ENCODE data around the gene ARHGEF40. TPM values are rescaled to one million over a fixed set of nuclear protein-coding genes. Genes with fewer than 3 reads are reported as not detected.

ARHGEF40 gene
- total and polyA plus RNA-seq, 2 donors (not counting 1 experiment from before 2014, with no cell fraction given): 1.0 to 1.7 TPM

DNA sequence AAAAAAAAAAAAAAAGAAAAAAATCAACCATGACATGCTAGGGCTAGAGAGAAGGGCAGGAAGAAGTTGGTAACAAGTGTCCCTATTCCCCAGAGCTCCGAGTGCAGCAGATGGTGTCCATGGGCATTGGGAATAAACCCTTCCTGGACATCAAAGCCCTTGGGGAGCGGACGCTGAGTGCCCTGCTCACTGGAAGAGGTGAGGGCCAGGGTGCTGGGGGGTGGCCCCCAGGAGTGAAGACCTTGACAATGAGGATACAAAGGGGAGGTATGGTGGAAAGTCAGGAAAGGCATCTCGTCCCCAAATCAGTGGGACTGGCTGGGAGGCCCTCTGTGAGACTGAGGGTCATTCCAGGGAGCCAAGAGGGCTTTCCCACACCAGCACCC lies 16.8 kb downstream of the ARHGEF40 start:
- no peaks in the 10 kb centered on the region for H3K9me3 Mint-ChIP-seq (ENCODE audit: insufficient read depth)
- Histone ChIP-seq H3K79me2 (ENCODE audit: control insufficient read depth, insufficient read depth, low read length) (no peaks in the 10 kb centered on the region), H3K4me3 (ENCODE audit: control extremely low read depth in 1 of 5, extremely low read depth in 1 of 5, insufficient read depth in 1 of 5, low read depth in 2 of 5, low read length in 4 of 5) (no peak overlapping the region), H3K36me3 (replicated peaks in 1 of 2; ENCODE audit: control extremely low read depth in 1 of 2, control insufficient read depth in 1 of 2, extremely low read depth in 1 of 2, insufficient read depth in 2 of 2, low read length in 1 of 2) (no peaks in the 10 kb centered on the region), H3K4me2 (replicated peaks; ENCODE audit: low read depth, low read length, poor library complexity, severe bottlenecking) (peak overlapping the region; percentile 6), H3K27ac (ENCODE audit: low read length in 2 of 2) (peak overlapping the region in 1 of 2 donors; percentile 25), H3K27me3 (replicated peaks in 1 of 4; ENCODE audit: control extremely low read depth in 1 of 4, control insufficient read depth in 3 of 4, insufficient read depth in 4 of 4, low read length in 3 of 4) (no peaks in the 10 kb centered on the region), H4K20me1 (ENCODE audit: control insufficient read depth, insufficient read depth, low read length, poor library complexity, severe bottlenecking) (no peaks in the 10 kb centered on the region), H2AFZ (ENCODE audit: insufficient read depth, low read depth, low read length, poor library complexity, severe bottlenecking) (no peak overlapping the region), H3K9me3 (ENCODE audit: control extremely low read depth in 1 of 3, control insufficient read depth in 2 of 3, insufficient read depth in 1 of 3, low read length in 2 of 3) (peaks cover 0 to 7% (median 0%) of the 10 kb centered on the region in 3 donors), H3K9ac (ENCODE audit: low read length) (no peak overlapping the region), H3K4me1 (ENCODE audit: control insufficient read depth in 2 of 2, insufficient read depth in 2 of 2, low read length in 2 of 2) (peaks cover 11 to 14% of the 10 kb centered on the region in 2 donors)
- H3K4me3 Mint-ChIP-seq: no peak overlapping the region
- TF ChIP-seq, protein P1, sequence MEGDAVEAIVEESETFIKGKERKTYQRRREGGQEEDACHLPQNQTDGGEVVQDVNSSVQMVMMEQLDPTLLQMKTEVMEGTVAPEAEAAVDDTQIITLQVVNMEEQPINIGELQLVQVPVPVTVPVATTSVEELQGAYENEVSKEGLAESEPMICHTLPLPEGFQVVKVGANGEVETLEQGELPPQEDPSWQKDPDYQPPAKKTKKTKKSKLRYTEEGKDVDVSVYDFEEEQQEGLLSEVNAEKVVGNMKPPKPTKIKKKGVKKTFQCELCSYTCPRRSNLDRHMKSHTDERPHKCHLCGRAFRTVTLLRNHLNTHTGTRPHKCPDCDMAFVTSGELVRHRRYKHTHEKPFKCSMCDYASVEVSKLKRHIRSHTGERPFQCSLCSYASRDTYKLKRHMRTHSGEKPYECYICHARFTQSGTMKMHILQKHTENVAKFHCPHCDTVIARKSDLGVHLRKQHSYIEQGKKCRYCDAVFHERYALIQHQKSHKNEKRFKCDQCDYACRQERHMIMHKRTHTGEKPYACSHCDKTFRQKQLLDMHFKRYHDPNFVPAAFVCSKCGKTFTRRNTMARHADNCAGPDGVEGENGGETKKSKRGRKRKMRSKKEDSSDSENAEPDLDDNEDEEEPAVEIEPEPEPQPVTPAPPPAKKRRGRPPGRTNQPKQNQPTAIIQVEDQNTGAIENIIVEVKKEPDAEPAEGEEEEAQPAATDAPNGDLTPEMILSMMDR (IDR thresholded peaks at IDR 0.05): no peak
- TF ChIP-seq EZH2 (IDR thresholded peaks at IDR 0.05; ENCODE audit: borderline replicate concordance, insufficient read depth, low read depth, low read length, poor library complexity, severe bottlenecking): no peak
- 83% methylated on average over 2 of the region's 4 CpGs for WGBS (ENCODE audit: insufficient coverage)
- ChIA-PET POLR2A (interaction anchor here (0.7 kb wide), 1 partner anchor 11 kb away, joined by 3 read pairs; no protein-coding TSS in a partner anchor), CTCF (interaction anchor here (0.9 to 7.8 kb wide), 6 partner anchors 10 to 72 kb away, joined by 3 to 91 read pairs (median 38); partner anchors contain the start of genes ARHGEF40 and TMEM253)
- intact Hi-C loops (cut with micrococcal nuclease): no loop called here
- ATAC-seq (ENCODE audit: low read depth) (no peak), DNase-seq (no peak)
- no peak overlapping the region for H3K27ac Mint-ChIP-seq
- H3K4me1 Mint-ChIP-seq: peaks cover 15% of the 10 kb centered on the region
- H3K27me3 Mint-ChIP-seq: no peaks in the 10 kb centered on the region

DNA sequence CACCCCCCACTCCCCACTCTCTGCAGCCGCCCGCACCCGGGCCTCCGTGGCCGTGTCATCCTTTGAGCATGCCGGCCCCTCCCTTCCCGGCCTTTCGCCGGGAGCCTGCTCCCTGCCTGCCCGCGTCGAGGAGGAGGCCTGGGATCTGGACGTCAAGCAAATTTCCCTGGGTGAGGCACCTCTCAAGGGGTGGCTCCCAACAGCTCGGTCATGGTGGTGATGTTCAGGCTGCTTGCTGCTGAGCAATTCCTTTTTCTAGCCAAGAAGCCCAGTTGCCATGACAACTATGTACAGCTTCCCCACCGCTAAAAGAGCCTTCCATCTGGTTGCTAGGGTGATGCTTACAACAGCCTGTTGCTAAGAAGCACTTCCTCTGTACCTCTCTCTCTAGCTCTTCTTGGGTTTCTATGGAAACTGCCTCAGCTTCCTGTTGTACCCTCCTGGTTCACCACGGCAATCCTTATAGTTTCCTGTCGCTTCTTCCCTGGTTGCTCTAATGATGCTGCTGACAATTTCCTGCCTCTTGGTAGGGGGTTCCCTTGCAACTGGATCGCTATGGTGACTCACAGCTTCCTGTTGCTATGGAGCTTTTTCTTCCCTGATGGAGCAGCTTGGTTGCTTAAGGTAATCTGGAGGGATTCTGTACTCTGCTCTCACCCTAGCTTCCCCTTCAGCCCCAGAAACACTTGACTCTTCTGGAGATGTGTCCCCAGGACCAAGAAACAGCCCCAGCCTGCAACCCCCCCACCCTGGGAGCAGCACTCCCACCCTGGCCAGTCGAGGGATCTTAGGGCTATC lies 17.4 kb downstream of the ARHGEF40 start:
- peak; percentile 89 for DNase-seq
- peaks cover 17% of the 10 kb centered on the region for H3K4me1 Mint-ChIP-seq
- ATAC-seq (ENCODE audit: low read depth): peak; percentile 52
- WGBS (ENCODE audit: insufficient coverage): 69% methylated on average over 16 of the region's 19 CpGs
- Histone ChIP-seq H3K4me2 (replicated peaks; ENCODE audit: low read depth, low read length, poor library complexity, severe bottlenecking) (peak overlapping the region; percentile 6), H3K27me3 (replicated peaks in 1 of 4; ENCODE audit: control extremely low read depth in 1 of 4, control insufficient read depth in 3 of 4, insufficient read depth in 4 of 4, low read length in 3 of 4) (no peaks in the 10 kb centered on the region), H3K36me3 (replicated peaks in 1 of 2; ENCODE audit: control extremely low read depth in 1 of 2, control insufficient read depth in 1 of 2, extremely low read depth in 1 of 2, insufficient read depth in 2 of 2, low read length in 1 of 2) (no peaks in the 10 kb centered on the region), H3K79me2 (ENCODE audit: control insufficient read depth, insufficient read depth, low read length) (no peaks in the 10 kb centered on the region), H3K9ac (ENCODE audit: low read length) (no peak overlapping the region), H3K4me3 (ENCODE audit: control extremely low read depth in 1 of 5, extremely low read depth in 1 of 5, insufficient read depth in 1 of 5, low read depth in 2 of 5, low read length in 4 of 5) (no peak overlapping the region), H2AFZ (ENCODE audit: insufficient read depth, low read depth, low read length, poor library complexity, severe bottlenecking) (no peak overlapping the region), H3K4me1 (ENCODE audit: control insufficient read depth in 2 of 2, insufficient read depth in 2 of 2, low read length in 2 of 2) (peaks cover 11 to 18% of the 10 kb centered on the region in 2 donors), H3K9me3 (ENCODE audit: control extremely low read depth in 1 of 3, control insufficient read depth in 2 of 3, insufficient read depth in 1 of 3, low read length in 2 of 3) (peaks cover 0 to 5% (median 0%) of the 10 kb centered on the region in 3 donors), H3K27ac (ENCODE audit: low read length in 2 of 2) (peak overlapping the region; percentile 49 to 59), H4K20me1 (ENCODE audit: control insufficient read depth, insufficient read depth, low read length, poor library complexity, severe bottlenecking) (no peaks in the 10 kb centered on the region)
- ChIA-PET CTCF (interaction anchor here (0.9 to 7.8 kb wide), 8 partner anchors 8 to 72 kb away, joined by 3 to 91 read pairs (median 22); partner anchors contain the start of genes ARHGEF40 and TMEM253), POLR2A (interaction anchor here (0.7 kb wide), 2 partner anchors 10 to 17 kb away, joined by 3 read pairs; no protein-coding TSS in a partner anchor)
- no peaks in the 10 kb centered on the region for H3K9me3 Mint-ChIP-seq (ENCODE audit: insufficient read depth)
- TF ChIP-seq, protein P1 (IDR thresholded peaks at IDR 0.05): no peak
- no peak for TF ChIP-seq EZH2 (IDR thresholded peaks at IDR 0.05; ENCODE audit: borderline replicate concordance, insufficient read depth, low read depth, low read length, poor library complexity, severe bottlenecking)
- intact Hi-C loops (cut with micrococcal nuclease): no loop called here
- H3K27me3 Mint-ChIP-seq: no peaks in the 10 kb centered on the region
- H3K27ac Mint-ChIP-seq: peak overlapping the region; percentile 64
- no peak overlapping the region for H3K4me3 Mint-ChIP-seq

All from B cell (primary cell).